B cell (primary cell): Measurements from ENCODE around the gene GPC3. TPM values are rescaled to one million over a fixed set of nuclear protein-coding genes. Genes with fewer than 3 reads are reported as not detected.

Source experiments
- ATAC-seq: fragments of 200-7000 bp; cut with Tn5 transposase; one replicate; pipeline ENCODE4 v1.10.0; 2021; ENCODE audit warnings: low read depth, mild to moderate bottlenecking, moderate number of reproducible peaks, moderate library complexity
- CTCF ChIA-PET: fragments of 350-600 bp; sonication (Branson Sonifier 250); formaldehyde crosslinking; loops from one replicate; lab custom pipeline; 2021; ENCODE audit warnings: antibody characterized with exemption, inconsistent platforms; lab: Charles Lee
- POLR2A ChIA-PET: fragments of 350-600 bp; sonication (Branson Sonifier 250); formaldehyde crosslinking; loops from one replicate; lab custom pipeline; 2021; ENCODE audit warnings: antibody characterized with exemption; lab: Charles Lee
- DNase-seq: peaks from one replicate; pipeline ENCODE4 v3.0.0; 2013
- H2AFZ ChIP-seq: 2 replicates; pipeline ENCODE4 v1.6.1; 2012; ENCODE audit warnings: mild to moderate bottlenecking, low read depth, low read length; ENCODE audit not compliant: insufficient read depth, poor library complexity, severe bottlenecking
- H3K27ac ChIP-seq, 2 donors: 1 replicate in 1 of 2; 2 replicates in 1 of 2; pipeline ENCODE4 v1.5.1; 2012 to 2013; ENCODE audit warnings: low read length in 2 of 2, mild to moderate bottlenecking in 2 of 2, moderate library complexity in 1 of 2
- H3K27me3 ChIP-seq, 4 experiments: fragments of 200-600 bp in 1 of 4; sonication (generic) in 1 of 4; replicated peaks in 1 of 4; 1 replicate in 2 of 4; 2 replicates in 2 of 4; pipeline versions ENCODE4 v1.6.1 to v1.7.0; 2013 to 2016; ENCODE audit warnings: low read length in 3 of 4, mild to moderate bottlenecking in 2 of 4, mixed read lengths in 1 of 4, moderate library complexity in 1 of 4; ENCODE audit not compliant: insufficient read depth in 4 of 4, control insufficient read depth in 3 of 4; ENCODE audit errors: control extremely low read depth in 1 of 4
- H3K36me3 ChIP-seq, 2 experiments: replicated peaks in 1 of 2; 1 replicate in 1 of 2; 2 replicates in 1 of 2; pipeline versions ENCODE4 v1.6.1 to v1.7.1; 2013; ENCODE audit warnings: low read length in 1 of 2; ENCODE audit not compliant: insufficient read depth in 2 of 2, control insufficient read depth in 1 of 2; ENCODE audit errors: control extremely low read depth in 1 of 2, extremely low read depth in 1 of 2
- H3K4me1 ChIP-seq, 2 donors: fragments of 200-600 bp in 1 of 2; sonication (generic) in 1 of 2; 1 replicate in 1 of 2; 2 replicates in 1 of 2; pipeline versions ENCODE4 v1.5.1 to v1.6.1; 2013 to 2017; ENCODE audit warnings: low read length in 2 of 2; ENCODE audit not compliant: control insufficient read depth in 2 of 2, insufficient read depth in 2 of 2
- H3K4me2 ChIP-seq: replicated peaks from 2 replicates; pipeline ENCODE3; 2012; ENCODE audit warnings: mild to moderate bottlenecking, low read depth, low read length; ENCODE audit not compliant: poor library complexity, severe bottlenecking
- H3K4me3 ChIP-seq, 5 experiments: fragments of 200-600 bp in 1 of 5; sonication (generic) in 1 of 5; 1 replicate in 3 of 5; 2 replicates in 2 of 5; pipeline versions ENCODE4 v1.5.1 to v1.7.0; 2011 to 2016; ENCODE audit warnings: low read length in 4 of 5, mild to moderate bottlenecking in 4 of 5, low read depth in 2 of 5, control low read depth in 1 of 5, moderate library complexity in 1 of 5; ENCODE audit not compliant: insufficient read depth in 1 of 5; ENCODE audit errors: control extremely low read depth in 1 of 5, extremely low read depth in 1 of 5
- H3K79me2 ChIP-seq: fragments of 200-600 bp; sonication (generic); one replicate; pipeline ENCODE4 v1.6.0; 2016; ENCODE audit warnings: low read length; ENCODE audit not compliant: control insufficient read depth, insufficient read depth
- H3K9ac ChIP-seq: fragments of 200-600 bp; sonication (generic); 2 replicates; pipeline ENCODE4 v1.6.1; 2017; ENCODE audit warnings: mild to moderate bottlenecking, low read length, moderate library complexity
- H3K9me3 ChIP-seq, 3 donors: one replicate each; pipeline versions ENCODE4 v1.6.1 to v1.7.1; 2013; ENCODE audit warnings: low read length in 2 of 3; ENCODE audit not compliant: control insufficient read depth in 2 of 3, insufficient read depth in 1 of 3; ENCODE audit errors: control extremely low read depth in 1 of 3
- H4K20me1 ChIP-seq: 2 replicates; pipeline ENCODE4 v1.6.0; 2012; ENCODE audit warnings: mild to moderate bottlenecking, low read length; ENCODE audit not compliant: insufficient read depth, control insufficient read depth, poor library complexity, severe bottlenecking
- H3K27ac Mint-ChIP-seq: one replicate; pipeline ENCODE4 v1.8.0; 2021; ENCODE audit warnings: mixed read lengths
- H3K27me3 Mint-ChIP-seq: one replicate; pipeline ENCODE4 v1.8.0; 2021; ENCODE audit warnings: mixed read lengths
- H3K4me1 Mint-ChIP-seq: one replicate; pipeline ENCODE4 v1.8.0; 2021; ENCODE audit warnings: mixed read lengths
- H3K4me3 Mint-ChIP-seq: one replicate; pipeline ENCODE4 v1.8.0; 2021; ENCODE audit warnings: mixed read lengths
- H3K9me3 Mint-ChIP-seq: one replicate; pipeline ENCODE4 v1.8.0; 2022; ENCODE audit warnings: mixed read lengths; ENCODE audit not compliant: insufficient read depth
- EZH2 ChIP-seq: IDR thresholded peaks from 2 replicates; pipeline ENCODE4 v1.6.1; 2012; ENCODE audit warnings: borderline replicate concordance, low read depth, mild to moderate bottlenecking, moderate library complexity, low read length; ENCODE audit not compliant: insufficient read depth, poor library complexity, severe bottlenecking
- WGBS: methylation state at CpG from one replicate; pipeline ENCODE4 v1.1.5; 2013; ENCODE audit warnings: missing lambda C conversion rate; ENCODE audit not compliant: insufficient coverage; 5-methylcytosine and 5-hydroxymethylcytosine counted together
- intact Hi-C: fragments of 100-400 bp; cut with micrococcal nuclease; formaldehyde crosslinking; loops from one replicate; pipeline ENCODE4 v1.10.0; 2022
- polyA plus RNA-seq: library from polyadenylated mRNA; depleted of rRNA; stranded (reverse); fragments of >200 nt; gene quantifications from 2 replicates; pipeline ENCODE4 v1.2.3, GENCODE V29; 2012
- total RNA-seq, 2 donors: library from RNA; stranded (reverse); fragments of 120-200 nt in 1 of 2; gene quantifications; 1 replicate in 1 of 2; 2 replicates in 1 of 2; pipeline versions ENCODE4 v1.2.3 to v1.2.4, GENCODE V29; 2013 to 2022
- TF ChIP-seq, protein P1 (sequence below): fragments of 200-600 bp; IDR thresholded peaks from one replicate; pipeline ENCODE4 v1.8.0; 2022; ENCODE audit warnings: antibody characterized with exemption, mild to moderate bottlenecking

Gene GPC3
- total and polyA plus RNA-seq, 2 donors (not counting 1 experiment from before 2014, with no cell fraction given): not detected

DNA sequence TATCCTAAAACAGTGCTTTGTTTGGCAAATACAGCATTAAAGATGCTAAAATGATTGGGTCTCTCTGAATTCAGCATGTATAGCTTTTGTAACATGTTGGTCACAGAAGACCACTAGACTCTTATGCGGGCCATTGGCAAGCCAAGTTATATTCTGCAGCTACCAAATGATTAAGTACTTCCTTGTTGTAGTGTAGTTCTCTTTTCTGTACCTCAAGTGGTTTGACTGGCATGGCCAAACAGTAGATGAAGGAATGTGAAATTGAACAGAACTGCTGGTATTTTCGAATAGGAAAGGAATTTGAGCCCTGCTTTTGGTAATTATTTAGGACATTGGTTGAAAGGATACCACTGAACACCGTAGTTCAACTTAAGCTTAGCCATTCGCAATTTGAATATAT is 376.2 kb downstream of the GPC3 start:
- Histone ChIP-seq H2AFZ (no peak overlapping the region), H3K9ac (no peak overlapping the region), H3K4me1 (no peaks in the 10 kb centered on the region), H4K20me1 (no peaks in the 10 kb centered on the region), H3K4me2 (no peak overlapping the region), H3K36me3 (no peaks in the 10 kb centered on the region), H3K27me3 (no peaks in the 10 kb centered on the region), H3K4me3 (no peak overlapping the region), H3K9me3 (no peaks in the 10 kb centered on the region), H3K79me2 (no peaks in the 10 kb centered on the region), H3K27ac (no peak overlapping the region)
- no peak for DNase-seq
- no peak overlapping the region for H3K4me3 Mint-ChIP-seq
- ChIA-PET POLR2A (no interaction called here), CTCF (no interaction called here)
- no peak for ATAC-seq
- peaks cover 9% of the 10 kb centered on the region for H3K27me3 Mint-ChIP-seq
- no CpG with 5 or more reads among the region's 4 CpGs for WGBS
- H3K4me1 Mint-ChIP-seq: no peaks in the 10 kb centered on the region
- TF ChIP-seq, protein P1, sequence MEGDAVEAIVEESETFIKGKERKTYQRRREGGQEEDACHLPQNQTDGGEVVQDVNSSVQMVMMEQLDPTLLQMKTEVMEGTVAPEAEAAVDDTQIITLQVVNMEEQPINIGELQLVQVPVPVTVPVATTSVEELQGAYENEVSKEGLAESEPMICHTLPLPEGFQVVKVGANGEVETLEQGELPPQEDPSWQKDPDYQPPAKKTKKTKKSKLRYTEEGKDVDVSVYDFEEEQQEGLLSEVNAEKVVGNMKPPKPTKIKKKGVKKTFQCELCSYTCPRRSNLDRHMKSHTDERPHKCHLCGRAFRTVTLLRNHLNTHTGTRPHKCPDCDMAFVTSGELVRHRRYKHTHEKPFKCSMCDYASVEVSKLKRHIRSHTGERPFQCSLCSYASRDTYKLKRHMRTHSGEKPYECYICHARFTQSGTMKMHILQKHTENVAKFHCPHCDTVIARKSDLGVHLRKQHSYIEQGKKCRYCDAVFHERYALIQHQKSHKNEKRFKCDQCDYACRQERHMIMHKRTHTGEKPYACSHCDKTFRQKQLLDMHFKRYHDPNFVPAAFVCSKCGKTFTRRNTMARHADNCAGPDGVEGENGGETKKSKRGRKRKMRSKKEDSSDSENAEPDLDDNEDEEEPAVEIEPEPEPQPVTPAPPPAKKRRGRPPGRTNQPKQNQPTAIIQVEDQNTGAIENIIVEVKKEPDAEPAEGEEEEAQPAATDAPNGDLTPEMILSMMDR: no peak
- TF ChIP-seq EZH2: no peak
- intact Hi-C loops: no loop called here
- peaks cover 4% of the 10 kb centered on the region for H3K9me3 Mint-ChIP-seq
- H3K27ac Mint-ChIP-seq: no peak overlapping the region

- H3K4me2 ChIP-seq: no peak overlapping the region
- POLR2A ChIA-PET: no interaction called here
These were observed 377.0 kb downstream of the GPC3 start for GRCh38 chrX:133608406-133608805.

More at GRCh38 chrX:133608406-133608805, 377.0 kb downstream of the GPC3 start:
- TF ChIP-seq, protein P1: no peak
- no peak for TF ChIP-seq EZH2
- Histone ChIP-seq H3K9me3 (no peaks in the 10 kb centered on the region), H4K20me1 (no peaks in the 10 kb centered on the region), H2AFZ (no peak overlapping the region), H3K9ac (no peak overlapping the region), H3K36me3 (no peaks in the 10 kb centered on the region), H3K79me2 (no peaks in the 10 kb centered on the region), H3K4me1 (no peaks in the 10 kb centered on the region), H3K4me3 (no peak overlapping the region), H3K27ac (no peak overlapping the region), H3K27me3 (no peaks in the 10 kb centered on the region)
- peaks cover 9% of the 10 kb centered on the region for H3K27me3 Mint-ChIP-seq
- H3K27ac Mint-ChIP-seq: no peak overlapping the region
- H3K4me3 Mint-ChIP-seq: no peak overlapping the region
- no CpG with 5 or more reads among the region's 2 CpGs for WGBS
- no peaks in the 10 kb centered on the region for H3K4me1 Mint-ChIP-seq
- intact Hi-C loops: no loop called here
- CTCF ChIA-PET: no interaction called here
- no peak for ATAC-seq
- DNase-seq: no peak
- H3K9me3 Mint-ChIP-seq: no peaks in the 10 kb centered on the region
